Measurements from ENCODE around the gene CASD1. TPM values are rescaled to one million over a fixed set of nuclear protein-coding genes. Genes with fewer than 3 reads are reported as not detected.

The CASD1 gene
- polyA plus RNA-seq, 4 donors, result 42.2 to 58.7 (median 45.9) TPM

GRCh38 chr7:94512735-94513564, 3.3 kb downstream of the CASD1 start:
- DNase-seq (ENCODE audit: low read depth in 4 of 4, low spot score in 2 of 4), result no peak

DNA sequence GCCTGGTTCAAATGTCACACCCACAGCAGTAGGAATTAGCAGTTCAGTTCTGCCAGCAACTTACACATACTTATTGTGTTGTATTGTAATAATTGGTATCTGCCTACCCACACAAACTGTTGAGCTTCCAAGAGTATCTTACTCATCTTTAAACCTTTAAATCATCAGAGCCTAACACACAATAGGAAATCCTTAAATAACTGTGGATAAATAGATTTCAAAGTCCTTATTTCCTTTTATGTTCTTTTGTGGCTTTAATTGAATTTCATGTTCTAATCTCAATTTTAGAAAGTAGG, 3.9 kb downstream of the CASD1 start:
- no peak for DNase-seq (ENCODE audit: low read depth in 4 of 4, low spot score in 2 of 4)

- no peak for DNase-seq (ENCODE audit: low read depth in 4 of 4, low spot score in 2 of 4)
These were observed 4.7 kb downstream of the CASD1 start for GRCh38 chr7:94514140-94514889.

- no peak for DNase-seq (ENCODE audit: low read depth in 4 of 4, low spot score in 2 of 4)
These were observed 5.3 kb downstream of the CASD1 start for GRCh38 chr7:94514917-94515316.

GRCh38 chr7:94525923-94526322, 16.3 kb downstream of the CASD1 start:
- no peak for DNase-seq (ENCODE audit: low read depth in 4 of 4, low spot score in 2 of 4)

DNA sequence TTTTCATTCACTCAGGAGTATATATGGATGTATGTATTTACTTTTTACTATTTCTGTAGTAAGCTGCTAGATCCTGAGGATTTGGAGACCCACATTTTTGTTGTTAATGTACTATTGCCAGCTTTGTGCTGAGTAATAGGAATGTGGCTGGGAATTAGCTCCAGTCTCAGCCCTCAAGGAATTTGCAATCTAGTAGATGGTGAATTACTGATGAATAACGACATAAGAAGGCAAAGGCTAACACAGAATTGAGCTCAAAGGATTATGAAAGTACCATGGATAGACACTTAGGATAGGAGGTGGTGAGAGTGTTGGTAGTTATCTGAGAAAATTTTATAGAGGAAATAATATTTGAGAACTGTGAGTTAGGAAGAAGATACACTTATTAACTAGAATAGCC, 19.9 kb downstream of the CASD1 start:
- DNase-seq (ENCODE audit: low read depth in 4 of 4, low spot score in 2 of 4), result no peak

- DNase-seq (ENCODE audit: low read depth in 4 of 4, low spot score in 2 of 4), result no peak
These were observed 20.5 kb downstream of the CASD1 start for GRCh38 chr7:94530109-94530508.

DNA sequence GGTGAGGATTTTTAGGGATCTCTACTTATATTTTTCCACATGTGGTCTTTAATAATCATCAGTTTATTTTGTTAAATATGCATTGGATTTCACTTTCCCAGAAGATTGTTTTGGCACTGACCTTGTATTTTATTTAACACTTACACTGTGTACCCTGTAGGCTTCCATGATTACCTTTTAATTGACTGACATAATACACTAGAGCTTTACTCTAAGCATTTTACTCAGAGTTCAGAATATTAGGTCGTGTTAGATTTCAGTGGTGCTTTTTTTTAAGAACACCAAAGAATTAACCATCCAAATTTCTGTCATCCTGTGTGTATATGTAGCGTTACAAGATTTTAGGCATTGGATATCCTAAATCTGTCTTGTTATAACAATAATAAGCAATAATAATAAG, 23.1 kb downstream of the CASD1 start:
- no peak for DNase-seq (ENCODE audit: low read depth in 4 of 4, low spot score in 2 of 4)

DNA sequence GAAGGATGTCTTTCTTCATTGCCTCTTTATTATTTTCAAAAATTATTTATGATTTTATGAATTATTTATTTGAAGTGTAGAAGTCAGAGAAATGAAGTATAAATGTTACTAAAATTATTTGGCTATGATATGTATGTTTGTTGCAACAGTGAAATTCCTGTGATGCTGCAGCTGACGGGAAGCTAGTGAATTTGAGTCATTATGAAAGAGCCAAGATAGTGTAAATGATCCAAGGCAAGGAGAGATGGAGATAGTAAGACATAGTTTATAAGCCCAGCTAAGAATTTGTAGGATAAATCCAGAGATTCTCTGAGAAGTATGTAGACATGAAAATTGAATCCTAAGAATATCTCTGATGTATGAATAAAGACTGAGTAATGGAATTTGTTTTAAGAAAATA, 30.8 kb downstream of the CASD1 start:
- no peak for DNase-seq (ENCODE audit: low read depth in 4 of 4, low spot score in 2 of 4)

GRCh38 chr7:94547126-94547525, 37.5 kb downstream of the CASD1 start:
- peak in 2 of 4 donors; percentile 13 to 29 for DNase-seq (ENCODE audit: low read depth in 4 of 4, low spot score in 2 of 4)

DNA sequence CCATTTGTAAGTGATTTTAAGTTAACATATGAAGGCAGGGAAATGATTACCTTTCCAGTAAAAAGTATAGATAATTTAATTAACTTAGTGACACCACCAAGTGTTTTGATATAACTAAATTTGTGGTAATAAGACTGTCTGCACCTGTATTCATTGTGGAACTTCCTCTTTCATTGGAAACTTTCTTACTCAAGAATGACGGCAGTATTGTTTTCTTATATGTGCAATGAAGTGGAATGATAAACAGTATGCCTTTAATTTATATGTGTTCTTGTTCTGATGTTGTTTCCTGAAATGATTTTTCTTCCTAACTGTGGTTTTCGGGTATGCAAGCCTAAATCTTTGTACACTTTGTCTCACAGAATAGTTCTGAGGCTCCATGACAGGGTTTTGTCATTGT, 46.4 kb downstream of the CASD1 start:
- DNase-seq (ENCODE audit: low read depth in 4 of 4, low spot score in 2 of 4), result no peak

DNA sequence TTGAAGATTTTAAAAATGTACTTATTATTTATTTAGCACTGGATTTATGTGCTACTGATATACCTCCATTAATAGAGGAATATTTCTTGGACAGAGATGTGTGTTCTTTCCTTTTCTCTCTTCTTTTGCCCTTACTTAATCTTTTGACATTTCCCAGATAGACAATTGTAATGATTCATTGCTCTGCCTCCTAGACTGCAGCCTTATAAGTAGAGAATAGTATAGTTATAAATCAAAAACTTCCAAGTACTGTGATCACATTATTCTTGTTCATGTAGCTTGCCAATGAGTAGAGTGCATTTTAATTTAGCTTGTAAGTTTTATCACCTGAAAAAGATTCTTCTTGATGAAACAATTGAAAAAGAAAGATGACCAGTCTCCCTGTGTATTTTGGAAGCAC, 47.6 kb downstream of the CASD1 start:
- DNase-seq (ENCODE audit: low read depth in 4 of 4, low spot score in 2 of 4), result no peak

DNA sequence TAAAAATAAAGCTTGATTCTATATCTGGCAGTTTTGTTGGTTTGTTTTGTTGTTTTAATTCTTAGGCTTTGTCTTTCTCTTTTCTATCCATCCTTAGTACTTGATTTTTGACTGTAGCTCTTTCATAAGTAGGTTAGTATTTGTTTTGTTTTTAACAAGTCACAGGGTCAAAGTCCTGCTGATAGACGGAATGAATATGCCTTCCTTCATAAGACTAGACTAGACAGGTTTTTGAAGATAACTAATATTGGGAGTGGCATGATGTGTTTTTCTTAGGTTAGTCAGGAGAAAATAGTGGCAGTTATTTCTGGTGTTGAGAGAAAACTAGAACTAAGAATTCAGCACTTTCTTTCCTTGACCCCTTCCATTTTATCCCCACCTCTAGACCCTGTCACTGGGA, 50.4 kb downstream of the CASD1 start:
- no peak for DNase-seq (ENCODE audit: low read depth in 4 of 4, low spot score in 2 of 4)

- DNase-seq (ENCODE audit: low read depth in 4 of 4, low spot score in 2 of 4), result no peak
These were observed 52.4 kb downstream of the CASD1 start for GRCh38 chr7:94561841-94562514.

DNA sequence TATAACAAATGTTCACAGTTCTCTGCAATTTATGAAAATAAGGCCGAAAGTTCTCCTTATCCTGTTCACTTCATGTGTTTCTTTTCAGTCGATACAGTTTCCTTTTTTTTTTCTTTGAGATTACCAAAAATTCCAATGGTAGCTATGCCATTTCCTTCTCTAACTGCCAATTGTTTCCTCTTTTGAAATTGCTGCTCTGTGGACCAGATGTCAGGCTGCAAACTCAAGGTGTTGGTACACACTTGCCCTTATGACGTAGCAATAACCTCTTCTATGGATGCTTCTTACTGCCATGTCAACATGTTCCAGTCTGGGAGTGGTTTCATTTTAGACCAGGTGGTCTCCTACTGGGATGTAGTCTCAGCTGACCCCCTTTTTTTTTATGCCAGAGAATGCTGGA, 52.9 kb downstream of the CASD1 start:
- DNase-seq (ENCODE audit: low read depth in 4 of 4, low spot score in 2 of 4), result no peak

DNA sequence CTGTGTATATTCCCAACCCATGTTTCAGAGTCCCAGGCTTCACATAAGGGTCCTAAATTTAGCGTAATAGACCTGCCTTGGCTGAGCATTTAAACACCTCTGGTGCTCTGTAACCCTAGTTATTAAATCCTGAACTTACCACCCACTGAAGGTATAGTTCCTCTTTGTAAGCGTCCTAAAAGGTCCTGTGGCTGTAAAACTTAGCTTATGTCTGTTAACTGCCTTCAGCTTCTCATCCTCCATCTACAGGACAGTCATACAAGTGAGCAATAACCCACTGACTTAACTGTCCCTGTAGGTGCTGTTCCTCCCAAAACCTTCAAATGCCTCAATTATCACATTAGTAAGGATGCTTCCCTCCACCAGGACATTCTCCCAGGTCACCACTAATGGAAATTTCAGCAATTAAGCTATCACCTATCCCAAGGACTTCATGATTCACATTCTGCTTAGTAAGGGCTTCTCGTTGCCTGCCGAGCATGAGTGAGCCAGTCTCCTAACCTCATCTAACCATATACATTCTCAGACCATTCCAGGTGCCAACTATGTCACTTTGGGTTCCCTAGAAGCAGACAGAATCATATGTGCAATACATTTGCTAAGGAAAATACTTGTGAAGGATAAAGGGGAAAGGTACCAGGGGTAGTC, 55.8 kb downstream of the CASD1 start:
- DNase-seq (ENCODE audit: low read depth in 4 of 4, low spot score in 2 of 4), result no peak

- no peak for DNase-seq (ENCODE audit: low read depth in 4 of 4, low spot score in 2 of 4)
These were observed 57.8 kb downstream of the CASD1 start for GRCh38 chr7:94567396-94567795.

- no peak for DNase-seq (ENCODE audit: low read depth in 4 of 4, low spot score in 2 of 4)
These were observed 62.2 kb downstream of the CASD1 start for GRCh38 chr7:94571816-94572215.

- no peak for DNase-seq (ENCODE audit: low read depth in 4 of 4, low spot score in 2 of 4)
These were observed 66.0 kb downstream of the CASD1 start for GRCh38 chr7:94575646-94576045.

DNA sequence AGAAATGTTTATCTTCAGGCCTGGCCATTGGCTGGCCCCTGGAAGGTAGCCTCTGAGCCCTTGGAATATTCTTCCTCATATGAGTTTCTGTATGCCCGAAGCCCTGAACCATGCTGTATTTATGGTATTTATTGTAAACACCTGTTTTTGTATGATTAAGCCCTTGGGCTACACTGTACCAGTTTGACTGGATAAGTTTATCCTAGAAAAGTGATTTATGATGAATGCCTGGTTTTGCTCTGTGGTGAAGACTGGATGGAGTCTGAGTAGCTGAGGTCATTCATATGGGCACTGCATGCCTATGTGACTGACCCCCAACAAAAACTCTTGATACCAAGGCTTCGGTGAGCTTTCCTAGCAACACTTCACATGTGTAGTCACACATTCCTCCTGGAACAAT, 66.7 kb downstream of the CASD1 start:
- DNase-seq (ENCODE audit: low read depth in 4 of 4, low spot score in 2 of 4), result no peak

DNA sequence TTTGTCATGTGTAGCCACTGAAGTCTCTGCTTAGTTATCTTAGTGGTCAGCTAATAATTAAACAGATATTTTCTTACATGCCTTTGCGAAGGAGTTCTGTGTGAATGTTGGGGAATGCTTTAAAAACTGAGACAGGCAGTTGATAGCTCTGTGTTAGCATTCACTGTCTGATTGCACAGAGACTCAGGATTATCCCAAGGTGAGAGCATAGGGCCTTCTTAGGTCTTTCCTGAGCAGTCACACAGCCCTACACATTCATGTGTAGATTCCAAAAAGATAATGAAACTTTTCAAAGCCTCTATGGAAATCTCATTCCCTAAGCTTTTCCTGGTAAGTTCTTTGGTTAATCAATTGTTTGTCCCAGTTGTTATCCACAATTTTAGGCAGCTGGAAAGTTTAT, 67.7 kb downstream of the CASD1 start:
- no peak for DNase-seq (ENCODE audit: low read depth in 4 of 4, low spot score in 2 of 4)

Data from left renal cortex interstitium (tissue), 4 donors.